Activated B cell treated with CpG ODN at 0.5 μM for 24 hours (primary cell): ENCODE measurements around the gene C22orf31. TPM values are rescaled to one million over a fixed set of nuclear protein-coding genes. Genes with fewer than 3 reads are reported as not detected.

Experiments used
- ATAC-seq: fragments of 200-7000 bp; cut with Tn5 transposase; one replicate; pipeline ENCODE4 v1.10.0; 2021; ENCODE audit warnings: low read depth, mild to moderate bottlenecking, moderate library complexity
- CTCF ChIA-PET: fragments of 350-600 bp; sonication (Branson Sonifier 250); formaldehyde crosslinking; loops from one replicate; lab custom pipeline; 2021; ENCODE audit warnings: antibody characterized with exemption; lab: Charles Lee
- POLR2A ChIA-PET: fragments of 350-600 bp; sonication (Branson Sonifier 250); formaldehyde crosslinking; loops from one replicate; lab custom pipeline; 2021; ENCODE audit warnings: antibody characterized with exemption; lab: Charles Lee
- DNase-seq: peaks from one replicate; pipeline ENCODE4 v3.0.0; 2022
- H3K27ac Mint-ChIP-seq: one replicate; pipeline ENCODE4 v1.8.0; 2020; ENCODE audit warnings: mixed read lengths
- H3K27me3 Mint-ChIP-seq: one replicate; pipeline ENCODE4 v1.8.0; 2021; ENCODE audit warnings: mixed read lengths
- H3K36me3 Mint-ChIP-seq: one replicate; pipeline ENCODE4 v1.8.0; 2021; ENCODE audit warnings: low read depth, mixed read lengths
- H3K4me1 Mint-ChIP-seq: one replicate; pipeline ENCODE4 v1.8.0; 2021; ENCODE audit warnings: mixed read lengths
- H3K4me3 Mint-ChIP-seq: one replicate; pipeline ENCODE4 v1.8.0; 2020; ENCODE audit warnings: mild to moderate bottlenecking, mixed read lengths
- H3K9me3 Mint-ChIP-seq: one replicate; pipeline ENCODE4 v1.8.0; 2020; ENCODE audit warnings: mixed read lengths
- CTCF ChIP-seq: fragments of 200-600 bp; IDR thresholded peaks from one replicate; pipeline ENCODE4 v1.8.0; 2022; ENCODE audit warnings: antibody characterized with exemption, mild to moderate bottlenecking
- intact Hi-C: fragments of 100-400 bp; cut with micrococcal nuclease; formaldehyde crosslinking; loops from one replicate; pipeline ENCODE4 v1.15.1; 2024
- total RNA-seq: library from RNA; stranded (reverse); gene quantifications from 2 replicates; pipeline ENCODE4 v1.2.3, GENCODE V29; 2022

C22orf31 gene
- total RNA-seq, 1 donor from 2014 or later: not detected

- TF ChIP-seq CTCF: no peak
- Mint-ChIP-seq H3K27me3 (peaks cover 19% of the 10 kb centered on the region), H3K4me3 (no peak overlapping the region), H3K4me1 (peaks cover 8% of the 10 kb centered on the region), H3K27ac (no peak overlapping the region), H3K36me3 (no peaks in the 10 kb centered on the region), H3K9me3 (peaks cover 4% of the 10 kb centered on the region)
- POLR2A ChIA-PET: no interaction called here
- intact Hi-C loops: no loop called here
- DNase-seq (no peak), ATAC-seq (no peak)
- CTCF ChIA-PET: interaction anchor here (1.1 kb wide), 1 partner anchor 22 kb away, joined by 4 read pairs; no protein-coding TSS in a partner anchor
These were observed 43.1 kb downstream of the C22orf31 start for GRCh38 chr22:29018293-29019189.

GRCh38 chr22:29016067-29016938, 45.3 kb downstream of the C22orf31 start:
- Mint-ChIP-seq H3K27ac (no peak overlapping the region), H3K9me3 (peaks cover 4% of the 10 kb centered on the region), H3K4me3 (no peak overlapping the region)

GRCh38 chr22:29014773-29015172, 46.9 kb downstream of the C22orf31 start:
- POLR2A ChIA-PET: no interaction called here
- intact Hi-C loops: no loop called here
- no peak for ATAC-seq
- Mint-ChIP-seq H3K9me3 (peaks cover 4% of the 10 kb centered on the region), H3K4me1 (peaks cover 8% of the 10 kb centered on the region), H3K27me3 (peaks cover 19% of the 10 kb centered on the region), H3K27ac (no peak overlapping the region), H3K4me3 (no peak overlapping the region), H3K36me3 (no peaks in the 10 kb centered on the region)
- no peak for TF ChIP-seq CTCF
- CTCF ChIA-PET: interaction anchor here (1.5 kb wide), 1 partner anchor 26 kb away, joined by 5 read pairs; no protein-coding TSS in a partner anchor
- no peak for DNase-seq

More at GRCh38 chr22:29016067-29016938, 45.3 kb downstream of the C22orf31 start:
- Mint-ChIP-seq H3K27me3 (peaks cover 14% of the 10 kb centered on the region), H3K36me3 (no peaks in the 10 kb centered on the region), H3K4me1 (peaks cover 8% of the 10 kb centered on the region)
- ATAC-seq (no peak), DNase-seq (no peak)
- intact Hi-C loops: no loop called here
- ChIA-PET CTCF (no interaction called here), POLR2A (no interaction called here)
- no peak for TF ChIP-seq CTCF

GRCh38 chr22:29014293-29014692, 47.3 kb downstream of the C22orf31 start:
- no peak for TF ChIP-seq CTCF

GRCh38 chr22:29012952-29013351, 48.7 kb downstream of the C22orf31 start:
- Mint-ChIP-seq H3K4me3 (no peak overlapping the region), H3K4me1 (peaks cover 8% of the 10 kb centered on the region), H3K36me3 (no peaks in the 10 kb centered on the region), H3K27me3 (peaks cover 13% of the 10 kb centered on the region), H3K9me3 (no peaks in the 10 kb centered on the region), H3K27ac (no peak overlapping the region)
- DNase-seq (no peak), ATAC-seq (no peak)
- ChIA-PET POLR2A (no interaction called here), CTCF (no interaction called here)
- no peak for TF ChIP-seq CTCF
- intact Hi-C loops: no loop called here

More at GRCh38 chr22:29014293-29014692, 47.3 kb downstream of the C22orf31 start:
- ChIA-PET POLR2A (no interaction called here), CTCF (interaction anchor here (1.5 kb wide), 1 partner anchor 26 kb away, joined by 5 read pairs; no protein-coding TSS in a partner anchor)
- intact Hi-C loops: no loop called here
- Mint-ChIP-seq H3K9me3 (peaks cover 4% of the 10 kb centered on the region), H3K4me1 (peaks cover 8% of the 10 kb centered on the region), H3K36me3 (no peaks in the 10 kb centered on the region), H3K4me3 (no peak overlapping the region), H3K27ac (no peak overlapping the region), H3K27me3 (peaks cover 19% of the 10 kb centered on the region)
- ATAC-seq (no peak), DNase-seq (no peak)
